ENCODE data around the gene APOA4. TPM values are rescaled to one million over a fixed set of nuclear protein-coding genes. Genes with fewer than 3 reads are reported as not detected.

The APOA4 gene
- total and polyA plus RNA-seq, 2 donors (not counting 1 experiment from before 2014, with no cell fraction given): not detected

DNA sequence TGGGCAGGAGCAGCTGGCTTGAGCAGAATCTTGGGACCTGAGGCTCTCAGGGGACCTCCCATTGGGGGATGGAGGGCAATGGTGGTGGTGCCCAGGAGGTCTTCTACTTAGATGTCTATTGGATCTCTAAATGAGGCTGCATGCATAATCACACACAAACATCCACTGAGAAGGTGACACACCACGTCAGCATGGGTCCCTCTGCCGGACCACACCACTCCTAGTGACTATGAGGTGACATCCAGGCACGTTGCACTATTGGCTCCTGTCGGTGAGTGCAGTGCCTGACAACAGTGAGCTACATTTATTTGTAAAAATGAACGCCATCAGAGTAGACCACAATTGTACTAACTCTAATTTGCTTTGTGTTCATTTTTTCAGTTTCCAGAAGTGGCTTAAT lies 2.3 kb upstream of the APOA4 start:
- Mint-ChIP-seq H3K27me3 (no peaks in the 10 kb centered on the region), H3K27ac (no peak overlapping the region), H3K9me3 (ENCODE audit: insufficient read depth) (no peaks in the 10 kb centered on the region), H3K4me1 (no peaks in the 10 kb centered on the region), H3K4me3 (no peak overlapping the region)
- DNase-seq (no peak), ATAC-seq (ENCODE audit: low read depth) (no peak)
- no peak overlapping the region for H3K4me2 ChIP-seq (replicated peaks; ENCODE audit: low read depth, low read length, poor library complexity, severe bottlenecking)
- no peak overlapping the region for H3K4me3 ChIP-seq (ENCODE audit: control extremely low read depth in 1 of 5, extremely low read depth in 1 of 5, insufficient read depth in 1 of 5, low read depth in 2 of 5, low read length in 4 of 5)
- peaks cover 0 to 2% (median 0%) of the 10 kb centered on the region in 4 experiments for H3K27me3 ChIP-seq (replicated peaks in 1 of 4; ENCODE audit: control extremely low read depth in 1 of 4, control insufficient read depth in 3 of 4, insufficient read depth in 4 of 4, low read length in 3 of 4)
- ChIA-PET CTCF (no interaction called here), POLR2A (no interaction called here)
- no peak overlapping the region for H3K27ac ChIP-seq (ENCODE audit: low read length in 2 of 2)
- no peaks in the 10 kb centered on the region for H4K20me1 ChIP-seq (ENCODE audit: control insufficient read depth, insufficient read depth, low read length, poor library complexity, severe bottlenecking)
- H3K36me3 ChIP-seq (replicated peaks in 1 of 2; ENCODE audit: control extremely low read depth in 1 of 2, control insufficient read depth in 1 of 2, extremely low read depth in 1 of 2, insufficient read depth in 2 of 2, low read length in 1 of 2): no peaks in the 10 kb centered on the region
- intact Hi-C loops (cut with micrococcal nuclease): no loop called here
- no peaks in the 10 kb centered on the region for H3K79me2 ChIP-seq (ENCODE audit: control insufficient read depth, insufficient read depth, low read length)
- H3K9ac ChIP-seq (ENCODE audit: low read length): no peak overlapping the region
- 90% methylated on average over 3 of the region's 5 CpGs for WGBS (ENCODE audit: insufficient coverage)
- no peak overlapping the region for H2AFZ ChIP-seq (ENCODE audit: insufficient read depth, low read depth, low read length, poor library complexity, severe bottlenecking)
- TF ChIP-seq EZH2 (IDR thresholded peaks at IDR 0.05; ENCODE audit: borderline replicate concordance, insufficient read depth, low read depth, low read length, poor library complexity, severe bottlenecking): no peak
- TF ChIP-seq, protein P1, sequence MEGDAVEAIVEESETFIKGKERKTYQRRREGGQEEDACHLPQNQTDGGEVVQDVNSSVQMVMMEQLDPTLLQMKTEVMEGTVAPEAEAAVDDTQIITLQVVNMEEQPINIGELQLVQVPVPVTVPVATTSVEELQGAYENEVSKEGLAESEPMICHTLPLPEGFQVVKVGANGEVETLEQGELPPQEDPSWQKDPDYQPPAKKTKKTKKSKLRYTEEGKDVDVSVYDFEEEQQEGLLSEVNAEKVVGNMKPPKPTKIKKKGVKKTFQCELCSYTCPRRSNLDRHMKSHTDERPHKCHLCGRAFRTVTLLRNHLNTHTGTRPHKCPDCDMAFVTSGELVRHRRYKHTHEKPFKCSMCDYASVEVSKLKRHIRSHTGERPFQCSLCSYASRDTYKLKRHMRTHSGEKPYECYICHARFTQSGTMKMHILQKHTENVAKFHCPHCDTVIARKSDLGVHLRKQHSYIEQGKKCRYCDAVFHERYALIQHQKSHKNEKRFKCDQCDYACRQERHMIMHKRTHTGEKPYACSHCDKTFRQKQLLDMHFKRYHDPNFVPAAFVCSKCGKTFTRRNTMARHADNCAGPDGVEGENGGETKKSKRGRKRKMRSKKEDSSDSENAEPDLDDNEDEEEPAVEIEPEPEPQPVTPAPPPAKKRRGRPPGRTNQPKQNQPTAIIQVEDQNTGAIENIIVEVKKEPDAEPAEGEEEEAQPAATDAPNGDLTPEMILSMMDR (IDR thresholded peaks at IDR 0.05): no peak
- H3K4me1 ChIP-seq (ENCODE audit: control insufficient read depth in 2 of 2, insufficient read depth in 2 of 2, low read length in 2 of 2): no peaks in the 10 kb centered on the region
- H3K9me3 ChIP-seq (ENCODE audit: control extremely low read depth in 1 of 3, control insufficient read depth in 2 of 3, insufficient read depth in 1 of 3, low read length in 2 of 3): no peaks in the 10 kb centered on the region

DNA sequence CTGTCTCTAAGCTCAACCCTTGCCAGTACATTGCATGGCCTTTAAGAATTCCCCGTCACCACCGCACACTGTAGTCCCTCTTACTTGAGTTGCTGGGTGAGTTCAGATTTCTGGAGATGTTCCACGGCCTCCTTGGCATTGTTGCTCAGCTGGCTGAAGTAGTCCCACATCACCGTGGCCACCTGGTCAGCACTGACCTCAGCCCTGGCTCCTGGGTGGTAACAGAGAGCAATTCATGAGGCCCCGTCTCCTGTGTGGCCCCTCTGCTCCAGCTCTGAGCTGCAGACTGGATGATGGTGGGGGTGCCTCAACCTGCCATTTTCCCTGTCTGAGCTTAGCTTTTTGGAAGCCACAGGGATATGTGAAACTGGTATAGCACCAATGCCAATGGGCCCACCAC lies 529 bp downstream of the APOA4 start:
- DNase-seq (no peak), ATAC-seq (ENCODE audit: low read depth) (no peak)
- intact Hi-C loops (cut with micrococcal nuclease): no loop called here
- Histone ChIP-seq H3K4me2 (replicated peaks; ENCODE audit: low read depth, low read length, poor library complexity, severe bottlenecking) (no peak overlapping the region), H4K20me1 (ENCODE audit: control insufficient read depth, insufficient read depth, low read length, poor library complexity, severe bottlenecking) (no peaks in the 10 kb centered on the region), H3K36me3 (replicated peaks in 1 of 2; ENCODE audit: control extremely low read depth in 1 of 2, control insufficient read depth in 1 of 2, extremely low read depth in 1 of 2, insufficient read depth in 2 of 2, low read length in 1 of 2) (no peaks in the 10 kb centered on the region), H3K9me3 (ENCODE audit: control extremely low read depth in 1 of 3, control insufficient read depth in 2 of 3, insufficient read depth in 1 of 3, low read length in 2 of 3) (no peaks in the 10 kb centered on the region), H3K4me3 (ENCODE audit: control extremely low read depth in 1 of 5, extremely low read depth in 1 of 5, insufficient read depth in 1 of 5, low read depth in 2 of 5, low read length in 4 of 5) (no peak overlapping the region), H3K79me2 (ENCODE audit: control insufficient read depth, insufficient read depth, low read length) (no peaks in the 10 kb centered on the region), H3K9ac (ENCODE audit: low read length) (no peak overlapping the region), H3K27ac (ENCODE audit: low read length in 2 of 2) (no peak overlapping the region), H2AFZ (ENCODE audit: insufficient read depth, low read depth, low read length, poor library complexity, severe bottlenecking) (no peak overlapping the region), H3K27me3 (replicated peaks in 1 of 4; ENCODE audit: control extremely low read depth in 1 of 4, control insufficient read depth in 3 of 4, insufficient read depth in 4 of 4, low read length in 3 of 4) (peaks cover 0 to 2% (median 0%) of the 10 kb centered on the region in 4 experiments), H3K4me1 (ENCODE audit: control insufficient read depth in 2 of 2, insufficient read depth in 2 of 2, low read length in 2 of 2) (no peaks in the 10 kb centered on the region)
- TF ChIP-seq EZH2 (IDR thresholded peaks at IDR 0.05; ENCODE audit: borderline replicate concordance, insufficient read depth, low read depth, low read length, poor library complexity, severe bottlenecking): no peak
- TF ChIP-seq, protein P1 (IDR thresholded peaks at IDR 0.05): no peak
- WGBS (ENCODE audit: insufficient coverage): 90% methylated on average over 5 of the region's 5 CpGs
- no peaks in the 10 kb centered on the region for H3K9me3 Mint-ChIP-seq (ENCODE audit: insufficient read depth)
- ChIA-PET POLR2A (no interaction called here), CTCF (no interaction called here)
- H3K27ac Mint-ChIP-seq: no peak overlapping the region
- no peaks in the 10 kb centered on the region for H3K27me3 Mint-ChIP-seq
- H3K4me3 Mint-ChIP-seq: no peak overlapping the region
- H3K4me1 Mint-ChIP-seq: no peaks in the 10 kb centered on the region
